HG03025 (cell line): Measurements from ENCODE around the gene LCN1.
"Not testable (repeated sequence)": the region's sequence is repeated elsewhere in the genome, so short reads cannot be mapped to it uniquely, and the experiment has no call there.

Source experiments
- ATAC-seq: cut with Tn5 transposase; IDR thresholded peaks from one replicate; pipeline ENCODE4 v1.9.1; 2021; ENCODE audit warnings: mild to moderate bottlenecking, moderate library complexity; ENCODE audit not compliant: unreplicated experiment, low FRiP score

Gene LCN1

DNA sequence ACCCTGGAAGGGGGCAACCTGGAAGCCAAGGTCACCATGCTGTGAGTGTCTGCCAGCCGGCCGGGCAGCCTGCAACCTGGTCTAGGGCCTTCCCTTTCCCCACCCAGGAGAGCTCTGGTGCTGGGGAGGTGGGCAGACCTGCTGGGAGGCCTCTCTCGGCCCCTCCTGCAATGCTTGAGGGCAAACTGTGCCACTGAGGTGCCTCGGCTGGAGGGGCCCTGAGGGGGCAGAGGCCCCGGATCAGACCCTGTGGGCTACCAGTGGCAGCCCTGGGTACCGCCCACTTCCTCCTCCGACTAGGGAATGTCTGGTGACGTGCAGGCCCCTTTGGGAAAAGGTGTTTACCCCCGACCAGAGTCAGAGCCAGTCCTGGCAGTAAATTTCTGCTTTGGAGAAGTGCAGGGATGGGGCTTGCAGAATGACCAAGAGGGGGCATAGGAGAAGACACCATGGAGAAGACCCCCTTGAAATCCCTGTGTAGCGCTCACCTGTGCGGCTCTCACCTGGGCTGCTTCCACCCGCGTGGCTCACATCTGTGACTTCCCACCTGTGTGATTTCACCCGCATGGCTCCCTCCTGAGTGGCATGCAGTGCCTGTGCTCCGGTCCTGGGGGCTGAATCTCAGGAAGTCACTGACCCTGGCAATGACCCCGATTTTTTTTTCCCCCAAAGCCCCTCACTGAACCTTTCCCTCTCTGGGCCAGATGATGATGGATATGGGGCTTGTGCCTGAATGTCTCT lies 1.1 kb downstream of the LCN1 start:
- no peak for ATAC-seq

DNA sequence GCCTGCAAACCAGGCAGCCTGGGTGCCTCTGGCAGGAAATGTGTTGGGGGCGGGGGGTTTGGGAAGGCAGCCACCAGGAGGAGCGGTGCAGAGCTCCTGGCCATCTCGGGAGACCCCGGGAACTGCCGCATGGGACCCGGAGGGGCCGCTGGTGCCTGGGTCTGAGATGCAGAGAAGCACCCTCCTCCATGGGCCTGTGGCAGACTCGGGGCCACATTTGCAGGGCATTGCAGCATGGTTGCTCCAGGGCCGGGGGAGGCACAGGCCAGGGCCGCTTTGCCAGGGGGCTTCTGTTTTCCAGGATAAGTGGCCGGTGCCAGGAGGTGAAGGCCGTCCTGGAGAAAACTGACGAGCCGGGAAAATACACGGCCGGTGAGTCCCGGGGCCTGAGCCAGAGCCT lies 1.7 kb downstream of the LCN1 start:
- no peak for ATAC-seq

DNA sequence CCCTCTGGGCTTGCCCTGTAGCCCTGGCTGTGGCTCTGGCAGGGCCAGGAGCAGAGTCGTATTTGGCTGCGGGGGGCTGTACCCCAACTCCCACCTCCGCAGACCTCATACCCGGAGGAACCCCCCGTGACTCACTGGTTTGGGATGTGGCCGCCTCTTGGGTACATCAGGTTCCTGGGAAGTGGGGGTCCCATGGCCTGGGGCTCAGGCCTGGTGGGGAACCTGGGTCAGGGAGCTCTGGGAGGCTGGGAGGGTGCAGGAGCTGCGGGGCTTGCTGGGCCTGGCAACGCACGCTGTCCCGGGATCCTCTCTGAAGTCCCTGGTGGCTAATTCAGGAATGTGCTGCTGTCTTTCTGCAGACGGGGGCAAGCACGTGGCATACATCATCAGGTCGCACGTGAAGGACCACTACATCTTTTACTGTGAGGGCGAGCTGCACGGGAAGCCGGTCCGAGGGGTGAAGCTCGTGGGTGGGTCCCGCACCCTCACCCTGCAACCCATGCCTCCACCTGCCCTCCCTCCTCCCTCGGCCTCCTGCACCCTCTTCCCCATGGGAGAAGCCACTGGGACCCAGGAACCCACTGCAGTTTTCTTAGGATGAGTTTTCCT lies 2.4 kb downstream of the LCN1 start:
- no peak for ATAC-seq

- ATAC-seq: no peak
These were observed 3.1 kb downstream of the LCN1 start for GRCh38 chr9:135524130-135524861.

GRCh38 chr9:135525241-135526088 lies 4.2 kb downstream of the LCN1 start:
- no peak for ATAC-seq

- no peak for ATAC-seq
These were observed 5.0 kb downstream of the LCN1 start for GRCh38 chr9:135526089-135526729.

DNA sequence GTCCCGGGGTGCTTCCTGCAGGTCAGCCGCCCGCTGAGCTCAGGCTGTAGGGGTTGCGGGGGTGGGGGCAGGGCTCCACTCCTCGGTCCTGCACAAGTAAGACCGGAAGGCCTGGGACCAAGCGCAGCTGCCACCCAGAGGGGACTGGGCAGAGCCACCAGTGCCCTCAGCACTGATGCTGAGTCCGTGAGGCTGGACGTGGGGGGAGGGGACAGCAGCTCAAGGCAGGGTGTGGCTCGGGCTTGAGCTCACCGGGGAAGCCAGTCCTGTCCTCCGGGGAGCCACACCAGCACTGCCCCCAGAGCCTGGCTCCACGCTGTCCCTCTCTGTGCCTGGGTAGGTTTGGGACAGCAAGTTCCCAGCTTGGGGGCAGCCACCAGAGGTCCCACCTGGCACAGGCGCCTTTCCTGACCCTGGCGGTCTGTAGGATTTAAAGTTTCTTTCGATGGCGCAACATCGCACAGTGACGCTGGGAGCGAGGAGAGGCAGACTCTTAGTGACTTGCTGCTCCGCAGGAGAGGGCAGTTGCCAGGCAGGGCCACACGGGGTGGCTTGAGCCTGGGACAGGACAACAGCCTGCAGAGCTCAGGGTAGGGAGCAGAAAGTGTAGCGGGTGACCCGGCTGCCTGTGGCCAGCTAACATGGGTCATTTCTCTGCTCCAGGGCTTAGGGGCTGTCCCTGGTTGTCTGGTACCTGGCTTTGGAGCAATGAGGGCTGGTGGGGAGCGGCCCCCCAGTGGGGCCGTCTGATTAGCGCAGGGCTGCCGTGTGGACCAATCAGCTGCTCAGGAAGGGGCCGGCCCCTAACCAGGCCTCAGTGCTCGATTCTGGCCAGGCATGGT lies 5.7 kb downstream of the LCN1 start:
- no peak for ATAC-seq

DNA sequence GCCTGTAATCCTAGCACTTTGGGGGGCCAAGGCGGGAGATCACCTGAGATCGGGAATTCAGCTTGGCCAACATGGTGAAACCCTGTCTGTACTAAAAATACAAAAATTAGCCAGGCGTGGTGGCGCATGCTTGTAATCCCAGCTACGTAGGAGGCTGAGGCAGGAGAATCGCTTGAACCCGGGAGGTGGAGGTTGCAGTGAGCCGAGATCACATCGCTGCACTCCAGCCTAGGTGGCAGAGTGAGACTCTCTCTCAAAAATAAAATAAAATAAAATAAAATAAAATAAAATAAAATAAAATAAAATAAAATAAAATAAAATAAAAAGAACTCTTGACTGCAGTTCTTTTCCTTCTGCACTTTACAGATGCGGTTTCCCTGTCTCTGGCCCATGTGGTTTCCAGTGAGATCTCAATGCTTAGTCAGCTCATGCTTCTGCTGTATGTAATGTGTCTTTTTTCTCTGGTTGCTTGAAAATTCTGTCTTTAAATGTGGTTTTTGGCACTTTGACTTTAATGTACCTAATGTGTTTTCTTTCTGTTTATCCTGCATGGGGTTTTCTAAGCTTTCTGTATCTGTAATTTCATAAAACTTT lies 7.7 kb downstream of the LCN1 start:
- not testable (repeated sequence) for ATAC-seq

GRCh38 chr9:135530146-135530545 lies 8.9 kb downstream of the LCN1 start:
- no peak for ATAC-seq

GRCh38 chr9:135531096-135531495 lies 9.9 kb downstream of the LCN1 start:
- no peak for ATAC-seq

DNA sequence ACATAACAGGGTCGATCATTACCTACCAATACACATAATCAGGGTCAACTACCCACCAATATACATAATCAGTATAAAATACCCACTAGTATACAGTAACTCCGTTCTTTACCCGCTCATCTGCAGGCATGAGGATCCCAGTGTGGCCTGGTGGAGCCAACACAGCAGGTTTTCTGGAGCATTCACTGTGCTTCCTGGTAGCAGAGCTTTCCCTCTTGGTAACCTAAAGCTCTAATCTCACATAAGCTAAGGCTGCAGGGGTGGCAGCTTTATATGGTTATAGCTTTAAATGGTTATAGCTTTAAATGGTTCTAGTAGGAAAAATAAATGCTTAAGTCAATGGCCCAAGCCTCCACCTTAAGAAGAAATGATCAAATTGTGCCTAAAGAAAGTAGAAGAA lies 11.9 kb downstream of the LCN1 start:
- ATAC-seq: no peak

DNA sequence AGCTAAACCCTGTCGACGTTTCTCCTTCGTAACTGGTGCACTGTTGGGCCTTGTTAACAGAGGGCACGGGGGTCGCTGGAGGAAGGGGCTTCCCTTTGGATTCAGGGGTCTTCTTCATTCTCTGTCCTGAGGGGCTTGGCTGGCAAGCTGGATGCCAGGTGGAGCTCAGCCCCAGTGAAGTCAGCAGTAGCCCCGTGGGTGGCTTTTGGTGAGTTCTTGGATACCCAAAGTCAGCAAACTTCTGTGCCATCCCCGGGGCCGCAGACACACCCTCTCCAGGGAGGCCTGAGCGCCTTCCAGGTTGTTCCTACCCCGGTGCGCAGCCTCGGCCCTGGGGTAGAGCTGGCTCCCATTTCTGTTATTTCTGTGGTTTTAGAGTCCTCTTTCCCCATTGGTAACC lies 12.4 kb downstream of the LCN1 start:
- no peak for ATAC-seq

GRCh38 chr9:135534192-135534711 lies 13.0 kb downstream of the LCN1 start:
- not testable (repeated sequence) for ATAC-seq

- ATAC-seq: not testable (repeated sequence)
These were observed 13.6 kb downstream of the LCN1 start for GRCh38 chr9:135534826-135535225.

DNA sequence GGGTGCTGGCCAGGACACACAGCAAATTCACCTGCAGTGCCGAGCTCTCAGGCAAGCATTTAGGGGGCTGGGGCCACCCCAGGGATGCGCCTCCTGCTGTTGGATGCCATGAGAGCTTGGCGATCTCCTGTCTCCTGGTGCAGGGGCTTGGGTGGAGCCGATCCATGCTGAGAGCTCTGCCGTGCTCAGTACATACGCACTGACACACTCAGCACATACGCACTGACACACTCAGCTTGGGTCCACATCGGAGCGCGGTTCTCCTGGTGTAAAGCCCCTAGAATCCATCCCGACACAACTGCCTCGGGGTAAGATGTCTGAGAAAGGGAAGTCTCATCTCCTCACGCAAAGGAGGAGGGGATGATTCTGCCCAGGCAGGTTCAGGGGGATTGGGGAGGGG lies 14.4 kb downstream of the LCN1 start:
- not testable (repeated sequence) for ATAC-seq

- ATAC-seq: no peak
These were observed 15.0 kb downstream of the LCN1 start for GRCh38 chr9:135536216-135536615.

GRCh38 chr9:135543262-135543894 lies 22.1 kb downstream of the LCN1 start:
- ATAC-seq: not testable (repeated sequence)

DNA sequence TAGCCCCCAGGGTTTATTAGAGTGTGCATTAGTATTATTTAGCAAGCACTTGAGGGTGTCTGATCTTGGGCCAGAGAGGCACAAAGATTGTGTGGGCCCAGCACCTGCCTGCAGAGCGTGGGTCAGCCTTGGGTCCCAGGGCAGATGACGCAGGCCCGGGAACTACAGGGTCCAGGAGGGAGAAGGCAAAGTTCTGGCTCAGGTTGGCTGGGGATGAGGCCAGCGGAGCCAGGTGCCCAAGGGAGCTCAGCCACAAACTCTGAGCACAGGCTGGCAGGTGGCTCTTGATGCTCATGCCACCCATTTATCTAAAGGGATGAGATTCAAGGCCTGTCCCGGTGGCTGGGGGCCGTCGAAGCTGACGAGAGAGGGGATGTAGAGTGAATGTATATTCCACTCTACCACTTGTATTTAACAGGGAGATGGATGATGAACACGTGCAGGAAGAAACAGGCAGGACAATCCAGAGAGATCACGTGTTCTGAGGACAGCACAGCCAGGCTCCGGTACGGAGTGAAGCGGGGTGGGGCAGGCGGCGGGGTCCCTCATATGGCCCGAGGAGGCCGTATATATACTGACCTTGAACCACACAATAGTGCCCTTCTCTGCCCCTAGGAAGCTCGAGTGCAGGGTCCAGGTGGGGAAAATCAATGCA lies 23.9 kb downstream of the LCN1 start:
- no peak for ATAC-seq
